T-helper 1 cell treated with Interleukin-12 subunit alpha and Interleukin-12 subunit beta and Interleukin-4 antibody, amounts not matched to agents 30 μg/mL and 1 μg/mL, for 36 hours (primary cell): ENCODE results near the gene ST6GALNAC3.
"Not testable (repeated sequence)": the region's sequence is repeated elsewhere in the genome, so short reads cannot be mapped to it uniquely, and the experiment has no call there.

ENCODE experiments used
- H3K27ac Mint-ChIP-seq: one replicate; pipeline ENCODE4 v1.8.0; 2021; ENCODE audit warnings: mild to moderate bottlenecking, mixed read lengths
- H3K27me3 Mint-ChIP-seq: one replicate; pipeline ENCODE4 v1.8.0; 2021; ENCODE audit warnings: low read depth, mixed read lengths
- H3K36me3 Mint-ChIP-seq: one replicate; pipeline ENCODE4 v1.8.0; 2021; ENCODE audit warnings: low read depth, mixed read lengths
- H3K4me1 Mint-ChIP-seq: one replicate; pipeline ENCODE4 v1.8.0; 2021; ENCODE audit warnings: low read depth, mixed read lengths
- H3K4me3 Mint-ChIP-seq: one replicate; pipeline ENCODE4 v1.8.0; 2021; ENCODE audit warnings: mild to moderate bottlenecking, moderate library complexity, mixed read lengths
- H3K9me3 Mint-ChIP-seq: one replicate; pipeline ENCODE4 v1.8.0; 2021; ENCODE audit warnings: mixed read lengths

Gene ST6GALNAC3

DNA sequence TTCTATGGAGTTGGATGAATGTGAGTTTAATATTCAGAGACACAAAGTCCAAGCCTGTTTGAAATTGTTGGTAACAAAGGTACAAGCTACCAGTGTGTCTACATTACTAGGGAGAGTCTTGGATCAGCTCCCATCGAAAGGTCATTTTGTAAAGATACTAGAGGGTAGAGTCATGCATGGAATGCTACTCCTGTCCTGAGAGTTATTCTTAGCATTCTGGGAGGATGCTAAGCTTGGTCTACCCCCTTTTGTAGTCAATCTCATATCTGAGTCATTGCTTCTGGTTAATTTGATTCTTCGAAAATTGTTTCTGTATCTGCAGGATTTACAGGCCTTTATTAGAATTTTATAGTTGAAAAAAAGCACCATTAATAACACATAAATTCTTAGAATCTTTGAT is 240.2 kb downstream of the ST6GALNAC3 start:
- peaks cover 4% of the 10 kb centered on the region for H3K27me3 Mint-ChIP-seq
- H3K27ac Mint-ChIP-seq, result no peak overlapping the region
- H3K9me3 Mint-ChIP-seq, result no peaks in the 10 kb centered on the region
- H3K36me3 Mint-ChIP-seq, result no peaks in the 10 kb centered on the region
- no peak overlapping the region for H3K4me3 Mint-ChIP-seq
- H3K4me1 Mint-ChIP-seq, result no peaks in the 10 kb centered on the region

DNA sequence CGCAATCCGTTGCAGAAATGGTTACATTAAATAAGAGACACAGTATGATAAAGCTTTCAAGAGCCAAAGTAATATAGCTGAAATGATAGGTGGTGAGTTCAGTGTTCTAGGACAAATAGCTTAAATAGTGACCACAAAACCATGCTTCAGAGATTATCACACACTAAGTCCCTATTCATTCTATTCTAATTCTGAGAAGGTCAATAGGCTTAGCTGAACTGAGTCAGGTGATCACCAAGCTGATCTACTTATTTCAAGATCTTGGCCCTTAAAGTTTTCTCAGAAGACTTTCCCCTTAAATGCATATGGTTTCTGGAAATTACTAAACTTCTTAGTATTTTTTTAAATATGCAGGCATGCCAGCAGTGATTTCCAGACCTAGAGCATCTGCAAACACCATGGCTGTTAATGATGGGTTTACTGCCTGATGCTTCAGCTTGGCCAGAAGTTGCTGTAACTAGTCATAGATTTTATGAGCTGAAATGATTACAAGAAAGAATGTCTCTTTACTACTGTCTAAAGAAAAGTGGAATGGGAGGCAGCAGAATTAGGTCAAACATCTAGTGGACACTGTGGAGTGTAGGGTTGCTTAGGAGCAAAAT is 242.9 kb downstream of the ST6GALNAC3 start:
- Mint-ChIP-seq H3K27me3 (peaks cover 4% of the 10 kb centered on the region), H3K4me3 (no peak overlapping the region)

GRCh38 chr1:76330991-76331603 is 256.6 kb downstream of the ST6GALNAC3 start:
- peaks cover 3% of the 10 kb centered on the region for H3K27me3 Mint-ChIP-seq
- H3K4me1 Mint-ChIP-seq, result peaks cover 3% of the 10 kb centered on the region
- no peak overlapping the region for H3K27ac Mint-ChIP-seq
- no peaks in the 10 kb centered on the region for H3K36me3 Mint-ChIP-seq
- H3K4me3 Mint-ChIP-seq, result no peak overlapping the region
- H3K9me3 Mint-ChIP-seq, result no peaks in the 10 kb centered on the region

More for the DNA sequence above, 242.9 kb downstream of the ST6GALNAC3 start:
- Mint-ChIP-seq H3K27ac (no peak overlapping the region), H3K4me1 (no peaks in the 10 kb centered on the region), H3K9me3 (no peaks in the 10 kb centered on the region), H3K36me3 (no peaks in the 10 kb centered on the region)

GRCh38 chr1:76335882-76336281 is 261.3 kb downstream of the ST6GALNAC3 start:
- Mint-ChIP-seq H3K36me3 (no peaks in the 10 kb centered on the region), H3K27ac (no peak overlapping the region), H3K27me3 (peaks cover 3% of the 10 kb centered on the region), H3K4me3 (no peak overlapping the region), H3K4me1 (peaks cover 2% of the 10 kb centered on the region), H3K9me3 (no peaks in the 10 kb centered on the region)

- peaks cover 1% of the 10 kb centered on the region for H3K4me1 Mint-ChIP-seq
- H3K27ac Mint-ChIP-seq, result no peak overlapping the region
- H3K4me3 Mint-ChIP-seq, result no peak overlapping the region
- no peaks in the 10 kb centered on the region for H3K36me3 Mint-ChIP-seq
- H3K9me3 Mint-ChIP-seq, result peaks cover 3% of the 10 kb centered on the region
- peaks cover 3% of the 10 kb centered on the region for H3K27me3 Mint-ChIP-seq
Observed at GRCh38 chr1:76336931-76337371, 262.4 kb downstream of the ST6GALNAC3 start.

GRCh38 chr1:76337542-76338219 is 263.1 kb downstream of the ST6GALNAC3 start:
- Mint-ChIP-seq H3K4me1 (peaks cover 1% of the 10 kb centered on the region), H3K9me3 (peaks cover 8% of the 10 kb centered on the region), H3K36me3 (no peaks in the 10 kb centered on the region), H3K4me3 (no peak overlapping the region), H3K27me3 (peaks cover 3% of the 10 kb centered on the region), H3K27ac (no peak overlapping the region)

GRCh38 chr1:76340056-76340455 is 265.5 kb downstream of the ST6GALNAC3 start:
- H3K36me3 Mint-ChIP-seq, result no peaks in the 10 kb centered on the region
- no peak overlapping the region for H3K27ac Mint-ChIP-seq
- peaks cover 1% of the 10 kb centered on the region for H3K4me1 Mint-ChIP-seq

DNA sequence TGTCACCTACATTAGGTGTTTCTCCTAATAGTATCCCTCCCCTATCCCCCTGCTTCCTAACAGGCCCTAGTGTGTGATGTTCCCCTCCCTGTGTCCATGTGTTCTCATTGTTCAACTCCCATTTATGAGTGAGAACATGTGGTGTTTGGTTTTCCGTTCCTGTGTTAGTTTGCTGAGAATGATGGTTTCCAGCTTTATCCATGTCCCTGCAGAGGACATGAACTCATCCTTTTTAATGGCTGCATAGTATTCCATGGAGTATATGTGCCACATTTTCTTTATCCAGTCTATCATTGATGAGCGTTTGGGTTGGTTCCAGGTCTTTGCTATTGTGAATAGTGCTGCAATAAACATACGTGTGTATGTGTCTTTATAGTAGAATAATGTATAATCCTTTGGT is 267.3 kb downstream of the ST6GALNAC3 start:
- H3K4me1 Mint-ChIP-seq, H3K27me3 Mint-ChIP-seq, H3K4me3 Mint-ChIP-seq, H3K9me3 Mint-ChIP-seq, H3K36me3 Mint-ChIP-seq, H3K27ac Mint-ChIP-seq: not testable (repeated sequence)

More at GRCh38 chr1:76340056-76340455, 265.5 kb downstream of the ST6GALNAC3 start:
- Mint-ChIP-seq H3K4me3 (no peak overlapping the region), H3K27me3 (peaks cover 3% of the 10 kb centered on the region), H3K9me3 (peaks cover 8% of the 10 kb centered on the region)

- H3K4me3 Mint-ChIP-seq, result no peak overlapping the region
- no peaks in the 10 kb centered on the region for H3K27me3 Mint-ChIP-seq
- H3K4me1 Mint-ChIP-seq, result peaks cover 1% of the 10 kb centered on the region
- no peak overlapping the region for H3K27ac Mint-ChIP-seq
- peaks cover 8% of the 10 kb centered on the region for H3K9me3 Mint-ChIP-seq
- H3K36me3 Mint-ChIP-seq, result no peaks in the 10 kb centered on the region
Observed at GRCh38 chr1:76343356-76343755, 268.8 kb downstream of the ST6GALNAC3 start.

- Mint-ChIP-seq H3K27ac (no peak overlapping the region), H3K9me3 (no peaks in the 10 kb centered on the region), H3K4me1 (no peaks in the 10 kb centered on the region), H3K4me3 (no peak overlapping the region), H3K36me3 (no peaks in the 10 kb centered on the region), H3K27me3 (no peaks in the 10 kb centered on the region)
Observed at GRCh38 chr1:76351655-76352054, 277.1 kb downstream of the ST6GALNAC3 start.

DNA sequence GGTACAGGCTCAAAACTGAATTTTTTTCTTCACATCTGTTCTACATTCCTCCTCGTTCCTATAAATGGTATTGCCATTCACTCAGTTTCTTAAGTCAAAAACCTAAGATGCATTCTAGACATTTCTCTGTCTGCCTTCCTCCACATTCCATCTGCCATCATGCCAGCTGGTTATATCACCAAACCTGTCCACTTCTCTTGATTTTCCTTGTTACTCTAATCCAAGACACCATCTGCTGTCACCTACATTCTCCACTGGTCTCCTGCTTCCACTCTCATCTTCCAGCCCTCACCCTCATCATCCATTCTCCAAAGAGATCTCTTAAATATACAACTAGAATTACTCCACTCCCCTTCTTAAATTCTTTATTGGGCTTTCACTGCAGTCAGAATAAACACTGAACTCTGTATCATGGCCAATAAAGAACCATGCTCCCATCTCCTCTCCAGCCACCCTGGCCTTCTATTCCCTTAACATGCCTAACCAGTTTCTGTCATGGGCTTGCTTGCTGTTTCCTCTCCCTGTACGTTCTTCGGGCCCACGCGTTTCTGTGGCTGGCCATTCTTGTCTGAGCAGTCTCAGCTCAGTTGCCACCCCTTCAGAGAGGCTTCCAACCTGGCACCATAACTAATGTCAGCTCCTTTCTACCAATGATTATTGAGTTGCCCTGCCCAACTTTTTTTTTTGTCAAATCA is 278.3 kb downstream of the ST6GALNAC3 start:
- H3K27ac Mint-ChIP-seq, result no peak overlapping the region
- H3K27me3 Mint-ChIP-seq, result no peaks in the 10 kb centered on the region
- H3K4me1 Mint-ChIP-seq, result no peaks in the 10 kb centered on the region
- H3K36me3 Mint-ChIP-seq, result no peaks in the 10 kb centered on the region
- H3K9me3 Mint-ChIP-seq, result no peaks in the 10 kb centered on the region
- no peak overlapping the region for H3K4me3 Mint-ChIP-seq

DNA sequence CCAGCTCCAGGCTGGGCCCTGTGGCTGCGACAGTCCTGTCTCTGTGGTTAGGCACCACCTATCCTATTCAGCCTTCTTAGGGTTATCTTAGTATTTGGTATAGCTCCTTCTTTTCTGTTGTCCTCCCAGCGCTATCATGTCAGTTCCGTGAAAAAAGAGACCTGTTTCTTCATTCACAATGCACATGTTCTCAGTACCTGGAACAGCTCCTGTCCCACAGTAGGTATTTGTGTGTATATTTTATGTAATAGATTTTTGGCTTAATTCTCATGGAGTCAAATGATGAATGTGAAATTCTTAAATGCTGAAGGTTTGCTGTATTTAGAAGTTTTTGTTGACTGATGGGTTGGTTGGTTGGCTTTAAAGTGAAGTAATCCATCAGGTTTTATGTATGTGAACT is 279.7 kb downstream of the ST6GALNAC3 start:
- H3K4me1 Mint-ChIP-seq, result no peaks in the 10 kb centered on the region
- H3K27ac Mint-ChIP-seq, result no peak overlapping the region
- no peaks in the 10 kb centered on the region for H3K27me3 Mint-ChIP-seq

GRCh38 chr1:76366726-76367125 is 292.2 kb downstream of the ST6GALNAC3 start:
- Mint-ChIP-seq H3K9me3 (no peaks in the 10 kb centered on the region), H3K4me3 (no peak overlapping the region), H3K27me3 (no peaks in the 10 kb centered on the region), H3K27ac (no peak overlapping the region), H3K36me3 (no peaks in the 10 kb centered on the region), H3K4me1 (no peaks in the 10 kb centered on the region)

More for the DNA sequence above, 279.7 kb downstream of the ST6GALNAC3 start:
- H3K4me3 Mint-ChIP-seq, result no peak overlapping the region
- no peaks in the 10 kb centered on the region for H3K9me3 Mint-ChIP-seq
- H3K36me3 Mint-ChIP-seq, result no peaks in the 10 kb centered on the region

DNA sequence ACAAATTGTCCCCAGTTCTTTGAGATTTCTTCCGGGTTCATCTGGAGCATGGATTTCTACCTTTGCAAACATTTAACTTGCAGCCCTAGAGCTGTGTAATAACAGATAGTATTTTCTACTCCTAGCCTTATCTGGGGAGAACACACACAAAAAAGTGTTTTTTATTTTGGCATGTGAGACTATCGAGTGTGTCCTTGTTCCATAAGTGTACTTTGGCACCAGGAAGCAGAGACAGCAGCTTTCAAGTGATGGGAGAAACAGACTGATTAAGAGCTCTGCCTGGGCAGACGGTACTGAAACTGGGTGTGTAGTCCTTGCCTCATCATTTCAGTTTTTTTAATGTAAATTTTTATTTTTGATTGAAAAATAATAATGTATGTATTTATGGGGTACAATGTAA is 297.4 kb downstream of the ST6GALNAC3 start:
- Mint-ChIP-seq H3K9me3 (no peaks in the 10 kb centered on the region), H3K27ac (no peak overlapping the region), H3K4me1 (no peaks in the 10 kb centered on the region), H3K36me3 (no peaks in the 10 kb centered on the region), H3K4me3 (no peak overlapping the region), H3K27me3 (peaks cover 4% of the 10 kb centered on the region)
